GM23248 (cell line): ENCODE measurements around the gene HERC2.
"Not testable (repeated sequence)": the region's sequence is repeated elsewhere in the genome, so short reads cannot be mapped to it uniquely, and the experiment has no call there.

Experiments
- EZH2 ChIP-seq: fragments of 200-600 bp; sonication (generic); IDR thresholded peaks from 2 replicates; pipeline ENCODE4 v1.6.1; 2018; ENCODE audit warnings: antibody characterized with exemption, mild to moderate bottlenecking; ENCODE audit not compliant: insufficient read depth, poor library complexity, severe bottlenecking
- EZH2phosphoT487 ChIP-seq: fragments of 200-600 bp; sonication (generic); IDR thresholded peaks from 2 replicates; pipeline ENCODE4 v1.6.1; 2018; ENCODE audit warnings: antibody characterized with exemption, moderate library complexity, mild to moderate bottlenecking, low read depth; ENCODE audit not compliant: insufficient read depth

GRCh38 chr15:28121577-28121976, 200.4 kb downstream of the HERC2 start:
- not testable (repeated sequence) for TF ChIP-seq EZH2, EZH2phosphoT487
